H9 (cell line): Measurements from ENCODE around the gene LFNG. TPM values are rescaled to one million over a fixed set of nuclear protein-coding genes. Genes with fewer than 3 reads are reported as not detected.

Experiments used
- DNase-seq: peaks from one replicate; pipeline ENCODE4 v3.0.0-alpha.2; 2017
- H2AFZ ChIP-seq: one replicate; pipeline ENCODE4 v1.6.1; 2013; ENCODE audit warnings: mild to moderate bottlenecking, low read length, control low read depth, moderate library complexity
- H2AK5ac ChIP-seq: 2 replicates; pipeline ENCODE4 v1.6.1; 2013; ENCODE audit warnings: low read length, control low read depth, mixed read lengths; ENCODE audit not compliant: insufficient read length
- H2BK120ac ChIP-seq: one replicate; pipeline ENCODE4 v1.6.1; 2013; ENCODE audit warnings: low read depth, mild to moderate bottlenecking, low read length, control low read depth, inconsistent platforms; ENCODE audit not compliant: poor library complexity, severe bottlenecking
- H2BK12ac ChIP-seq: 2 replicates; pipeline ENCODE4 v1.6.1; 2013; ENCODE audit warnings: low read length, control low read depth, mixed read lengths, low read depth; ENCODE audit not compliant: insufficient read length
- H2BK15ac ChIP-seq: 2 replicates; pipeline ENCODE4 v1.6.1; 2013; ENCODE audit warnings: low read depth, low read length, control low read depth
- H2BK20ac ChIP-seq: one replicate; pipeline ENCODE4 v1.6.1; 2013; ENCODE audit warnings: low read depth, mild to moderate bottlenecking, low read length, control low read depth, inconsistent platforms; ENCODE audit not compliant: poor library complexity, severe bottlenecking
- H2BK5ac ChIP-seq: 2 replicates; pipeline ENCODE4 v1.6.1; 2013; ENCODE audit warnings: low read length, control low read depth, mixed read lengths; ENCODE audit not compliant: insufficient read length
- H3K14ac ChIP-seq: 2 replicates; pipeline ENCODE4 v1.6.1; 2013; ENCODE audit warnings: low read length, control low read depth; ENCODE audit not compliant: insufficient read depth
- H3K18ac ChIP-seq: 2 replicates; pipeline ENCODE4 v1.6.1; 2013; ENCODE audit warnings: low read depth, mild to moderate bottlenecking, mixed read lengths, low read length, control low read depth; ENCODE audit not compliant: insufficient read length
- H3K23ac ChIP-seq: 2 replicates; pipeline ENCODE4 v1.6.1; 2013; ENCODE audit warnings: low read length, control low read depth, mixed read lengths, low read depth; ENCODE audit not compliant: insufficient read length
- H3K23me2 ChIP-seq: 2 replicates; pipeline ENCODE4 v1.6.1; 2013; ENCODE audit warnings: low read depth, mild to moderate bottlenecking, mixed read lengths, low read length, control low read depth; ENCODE audit not compliant: insufficient read length, poor library complexity, severe bottlenecking
- H3K27ac ChIP-seq: 2 replicates; pipeline ENCODE4 v1.5.1; 2013; ENCODE audit warnings: low read length, control low read depth, mixed read lengths, low read depth; ENCODE audit not compliant: insufficient read length
- H3K27me3 ChIP-seq: 2 replicates; pipeline ENCODE4 v1.6.1; 2013; ENCODE audit warnings: low read length, control low read depth, inconsistent platforms; ENCODE audit not compliant: insufficient read depth
- H3K4ac ChIP-seq: 2 replicates; pipeline ENCODE4 v1.6.1; 2013; ENCODE audit warnings: low read depth, mild to moderate bottlenecking, control low read depth, inconsistent platforms, low read length, moderate library complexity
- H3K4me1 ChIP-seq: 2 replicates; pipeline ENCODE4 v1.6.1; 2013; ENCODE audit warnings: low read length, control low read depth, inconsistent platforms; ENCODE audit not compliant: insufficient read depth
- H3K4me2 ChIP-seq: 2 replicates; pipeline ENCODE4 v1.6.1; 2013; ENCODE audit warnings: low read length, control low read depth, mixed read lengths; ENCODE audit not compliant: insufficient read length, insufficient read depth
- H3K56ac ChIP-seq: 2 replicates; pipeline ENCODE4 v1.6.1; 2013; ENCODE audit warnings: low read depth, mild to moderate bottlenecking, mixed read lengths, low read length, control low read depth; ENCODE audit not compliant: insufficient read length
- H3K79me1 ChIP-seq: 2 replicates; pipeline ENCODE4 v1.6.1; 2013; ENCODE audit warnings: low read depth, mild to moderate bottlenecking, moderate library complexity, low read length, control low read depth, inconsistent platforms; ENCODE audit not compliant: insufficient read depth, poor library complexity, severe bottlenecking
- H3K79me2 ChIP-seq: 2 replicates; pipeline ENCODE4 v1.6.1; 2013; ENCODE audit warnings: low read length, control low read depth, inconsistent platforms; ENCODE audit not compliant: insufficient read depth
- H3K9ac ChIP-seq: 2 replicates; pipeline ENCODE4 v1.6.1; 2013; ENCODE audit warnings: low read length, control low read depth, mixed read lengths; ENCODE audit not compliant: insufficient read length; ENCODE audit errors: extremely low read depth
- H3K9me3 ChIP-seq: one replicate; pipeline ENCODE4 v1.6.1; 2013; ENCODE audit warnings: low read depth, low read length, inconsistent platforms; ENCODE audit not compliant: control insufficient read depth
- H3T11ph ChIP-seq: one replicate; pipeline ENCODE4 v1.6.1; 2013; ENCODE audit warnings: mild to moderate bottlenecking, low read length, control low read depth, inconsistent platforms
- H4K20me1 ChIP-seq: one replicate; pipeline ENCODE4 v1.6.1; 2013; ENCODE audit not compliant: control insufficient read depth, insufficient read length, insufficient read depth
- H4K5ac ChIP-seq: 2 replicates; pipeline ENCODE4 v1.6.1; 2013; ENCODE audit warnings: low read depth, mild to moderate bottlenecking, mixed read lengths, low read length, control low read depth; ENCODE audit not compliant: insufficient read length
- H4K8ac ChIP-seq: replicated peaks from 2 replicates; pipeline ENCODE4 v1.6.1; 2013; ENCODE audit warnings: low read length, control low read depth, mixed read lengths, low read depth; ENCODE audit not compliant: insufficient read length
- H4K91ac ChIP-seq: 2 replicates; pipeline ENCODE4 v1.6.1; 2013; ENCODE audit warnings: low read depth, mild to moderate bottlenecking, moderate library complexity, mixed read lengths, low read length, control low read depth; ENCODE audit not compliant: insufficient read length
- H3K27ac Mint-ChIP-seq, 3 experiments: 2 replicates in 2 of 3; 3 replicates in 1 of 3; pipeline ENCODE4 v1.8.0; 2020 to 2021; ENCODE audit warnings: mixed read lengths in 3 of 3, mild to moderate bottlenecking in 1 of 3, moderate library complexity in 1 of 3
- H3K27me3 Mint-ChIP-seq: 2 replicates; pipeline ENCODE4 v1.8.0; 2021; ENCODE audit warnings: low read depth, mild to moderate bottlenecking, moderate library complexity, mixed read lengths
- H3K36me3 Mint-ChIP-seq, 3 experiments: 2 replicates in 2 of 3; 3 replicates in 1 of 3; pipeline ENCODE4 v1.8.0; 2020 to 2021; ENCODE audit warnings: low read depth in 3 of 3, mixed read lengths in 3 of 3; ENCODE audit not compliant: insufficient read depth in 1 of 3
- H3K4me1 Mint-ChIP-seq, 2 experiments: 2 replicates each; pipeline ENCODE4 v1.8.0; 2020; ENCODE audit warnings: mixed read lengths in 2 of 2
- H3K4me3 Mint-ChIP-seq, 2 experiments: 2 replicates in 1 of 2; 3 replicates in 1 of 2; pipeline ENCODE4 v1.8.0; 2020 to 2021; ENCODE audit warnings: mild to moderate bottlenecking in 2 of 2, mixed read lengths in 2 of 2, moderate library complexity in 1 of 2
- H3K9me3 Mint-ChIP-seq, 2 experiments: 2 replicates in 1 of 2; 3 replicates in 1 of 2; pipeline ENCODE4 v1.8.0; 2020; ENCODE audit warnings: mild to moderate bottlenecking in 2 of 2, mixed read lengths in 2 of 2, moderate library complexity in 1 of 2
- CTCF ChIP-seq: fragments of 200-600 bp; sonication (generic); conservative IDR thresholded peaks from 3 replicates; pipeline ENCODE4 v1.8.0; 2021; ENCODE audit warnings: antibody characterized with exemption, mild to moderate bottlenecking
- WGBS: extraction: QIAGEN DNeasy Blood & Tissue Kit; methylation state at CpG from one replicate; pipeline ENCODE4 v1.1.7; 2013; ENCODE audit warnings: missing lambda C conversion rate, low lambda C conversion rate, mixed read lengths; ENCODE audit not compliant: insufficient read length; ENCODE audit errors: extremely low coverage; 5-methylcytosine and 5-hydroxymethylcytosine counted together
- total RNA-seq: library from RNA; stranded (reverse); gene quantifications from 2 replicates; pipeline ENCODE4 v1.2.1, GENCODE V29; 2021

LFNG gene
- total RNA-seq, 1 experiment from 2014 or later: 52.9 TPM

- H3K23me2 ChIP-seq: no peaks in the 10 kb centered on the region
- no peak overlapping the region for H2BK15ac ChIP-seq
- no peak overlapping the region for H2BK120ac ChIP-seq
- H3K4me1 ChIP-seq: no peaks in the 10 kb centered on the region
- Mint-ChIP-seq H3K27me3 (no peaks in the 10 kb centered on the region), H3K27ac (no peak overlapping the region), H3K4me3 (no peak overlapping the region), H3K36me3 (no peaks in the 10 kb centered on the region), H3K9me3 (no peaks in the 10 kb centered on the region; a peak in 1 of 5 replicates), H3K4me1 (peaks cover 16 to 33% of the 10 kb centered on the region in 2 experiments)
- no peak overlapping the region for H2BK5ac ChIP-seq
- no peak overlapping the region for H4K5ac ChIP-seq
- no peak overlapping the region for H2BK20ac ChIP-seq
- H3K9ac ChIP-seq: no peak overlapping the region
- H3K23ac ChIP-seq: no peak overlapping the region
- no peak overlapping the region for H4K8ac ChIP-seq
- H4K91ac ChIP-seq: no peak overlapping the region
- H3K14ac ChIP-seq: no peak overlapping the region
- no peak overlapping the region for H3K56ac ChIP-seq
- H3T11ph ChIP-seq: no peak overlapping the region
- no peak overlapping the region for H2BK12ac ChIP-seq
- H3K4ac ChIP-seq: no peak overlapping the region
- WGBS: no CpG with 5 or more reads among the region's 18 CpGs
- DNase-seq: no peak
- no peaks in the 10 kb centered on the region for H4K20me1 ChIP-seq
- no peaks in the 10 kb centered on the region for H3K79me1 ChIP-seq
- H2AK5ac ChIP-seq: no peak overlapping the region
- no peaks in the 10 kb centered on the region for H3K27me3 ChIP-seq
- H3K79me2 ChIP-seq: no peaks in the 10 kb centered on the region
- H2AFZ ChIP-seq: no peak overlapping the region
- H3K9me3 ChIP-seq: no peaks in the 10 kb centered on the region
- H3K27ac ChIP-seq: no peak overlapping the region
- no peak overlapping the region for H3K18ac ChIP-seq
- TF ChIP-seq CTCF: no peak
- H3K4me2 ChIP-seq: no peak overlapping the region
Observed at GRCh38 chr7:2511769-2512168, 7.8 kb upstream of the LFNG start.
